ENCODE data around the gene GCKR.
A peak's percentile ranks its signal among the peaks of the same experiment; 100 is the strongest.

The GCKR gene

GRCh38 chr2:27496357-27497287 is at the start of gene GCKR:
TSS of gene GCKR (plus strand) at chr2:27496839. CDS start at chr2:27496905, 66 bp downstream.
- DNase-seq, result no peak

GRCh38 chr2:27448381-27448780 is 48.3 kb upstream of the GCKR start:
- DNase-seq, result peak; percentile 41

- no peak for DNase-seq
These were observed 45.5 kb upstream of the GCKR start for GRCh38 chr2:27451095-27451494.

GRCh38 chr2:27453968-27454367 is 42.7 kb upstream of the GCKR start:
- no peak for DNase-seq

- peak; percentile 54 for DNase-seq
These were observed 35.5 kb upstream of the GCKR start for GRCh38 chr2:27461118-27461517.

GRCh38 chr2:27464443-27464842 is 32.2 kb upstream of the GCKR start:
- no peak for DNase-seq

- no peak for DNase-seq
These were observed 24.7 kb upstream of the GCKR start for GRCh38 chr2:27471961-27472360.

GRCh38 chr2:27485496-27485895 is 11.1 kb upstream of the GCKR start:
- DNase-seq, result no peak

- DNase-seq, result peak; percentile 52
These were observed 7.5 kb upstream of the GCKR start for GRCh38 chr2:27489118-27489497.

- DNase-seq, result peak; percentile 100
These were observed 6.9 kb upstream of the GCKR start, which contains the start of gene IFT172 for GRCh38 chr2:27489498-27490397. TSS of gene IFT172 (minus strand) at chr2:27489743. CDS start at chr2:27489653, 90 bp downstream.

- no peak for DNase-seq
These were observed 4.1 kb upstream of the GCKR start for GRCh38 chr2:27492557-27492956.

- DNase-seq, result no peak
These were observed 2.7 kb upstream of the GCKR start for GRCh38 chr2:27493948-27494283.

- no peak for DNase-seq
These were observed 2.2 kb upstream of the GCKR start for GRCh38 chr2:27494284-27494943.

- no peak for DNase-seq
These were observed 1.6 kb upstream of the GCKR start, which contains the start of gene FNDC4 for GRCh38 chr2:27494944-27495554. TSS of gene FNDC4 (minus strand) at chr2:27495200. CDS start at chr2:27494679, 521 bp downstream.

- no peak for DNase-seq
These were observed 741 bp upstream of the GCKR start for GRCh38 chr2:27495840-27496356.

- no peak for DNase-seq
These were observed 619 bp downstream of the GCKR start for GRCh38 chr2:27497288-27497627.

GRCh38 chr2:27498975-27499374 is 2.3 kb downstream of the GCKR start:
- DNase-seq, result no peak

GRCh38 chr2:27501042-27501441 is 4.4 kb downstream of the GCKR start:
- DNase-seq, result no peak

- DNase-seq, result no peak
These were observed 5.5 kb downstream of the GCKR start for GRCh38 chr2:27502142-27502541.

- no peak for DNase-seq
These were observed 9.9 kb downstream of the GCKR start for GRCh38 chr2:27506587-27506986.

GRCh38 chr2:27507293-27507692 is 10.7 kb downstream of the GCKR start:
- no peak for DNase-seq

- no peak for DNase-seq
These were observed 12.7 kb downstream of the GCKR start for GRCh38 chr2:27509326-27509725.
